Measurements from ENCODE around the gene LATS2. TPM values are rescaled to one million over a fixed set of nuclear protein-coding genes. Genes with fewer than 3 reads are reported as not detected.

The LATS2 gene
- total RNA-seq, 1 experiment from 2014 or later = 18.8 TPM

- no peak for DNase-seq (ENCODE audit: low read depth, low spot score)
- no TSS peak for BruUV-seq (replicated peaks)
- Histone ChIP-seq H3K9me2 (ENCODE audit: insufficient read depth) (no peaks in the 10 kb centered on the region), H3K27ac (ENCODE audit: low read depth, low read length) (no peak overlapping the region), H3K4me1 (ENCODE audit: control insufficient read depth in 1 of 2, insufficient read depth in 2 of 2, low read length in 2 of 2) (no peaks in the 10 kb centered on the region), H3K4me2 (ENCODE audit: low read length) (no peak overlapping the region), H4K20me1 (ENCODE audit: insufficient read depth) (no peaks in the 10 kb centered on the region), H3K27me3 (ENCODE audit: insufficient read depth, low read length) (no peaks in the 10 kb centered on the region), H3K9me3 (ENCODE audit: control insufficient read depth in 1 of 2, insufficient read depth in 1 of 2, low read depth in 1 of 2, low read length in 2 of 2) (no peaks in the 10 kb centered on the region), H3K4me3 (replicated peaks in 1 of 2; ENCODE audit: low read depth in 1 of 2, low read length in 2 of 2) (no peak overlapping the region), H3K9ac (ENCODE audit: low read length) (no peak overlapping the region), H2AFZ (ENCODE audit: low read depth, low read length, poor library complexity, severe bottlenecking) (no peak overlapping the region), H3K36me3 (ENCODE audit: control insufficient read depth in 1 of 2, insufficient read depth in 2 of 2, low read length in 2 of 2) (no peaks in the 10 kb centered on the region), H3K79me2 (ENCODE audit: insufficient read depth, low read length) (no peaks in the 10 kb centered on the region)
- TF ChIP-seq POLR2AphosphoS5 (IDR thresholded peaks at IDR 0.05; ENCODE audit: low read depth, low read length) (no peak), SRF (IDR thresholded peaks at IDR 0.05; ENCODE audit: low read depth) (no peak), EZH2 (IDR thresholded peaks at IDR 0.05) (no peak), CEBPB (IDR thresholded peaks at IDR 0.05; ENCODE audit: low read depth) (no peak), CTCF (IDR thresholded peaks at IDR 0.05 in 2 of 3, conservative IDR thresholded peaks at IDR 0.05 in 1 of 3; ENCODE audit: borderline replicate concordance in 1 of 3, insufficient read depth in 1 of 3, low read depth in 2 of 3, low read length in 2 of 3) (no peak), ZBTB33 (IDR thresholded peaks at IDR 0.05; ENCODE audit: extremely low read depth, insufficient replicate concordance, low read length) (no peak), JUND (IDR thresholded peaks at IDR 0.05) (no peak), ELF1 (IDR thresholded peaks at IDR 0.05; ENCODE audit: borderline replicate concordance, low read depth) (no peak)
- POLR2A ChIA-PET = no interaction called here
- intact Hi-C loops (cut with micrococcal nuclease) = no loop called here
- CTCF ChIA-PET = no interaction called here
- no peak for ATAC-seq
- RAD21 ChIA-PET (ENCODE audit: low non-redundant PET in 1 of 2, low total read pairs in 2 of 2, uncharacterized antibody in 2 of 2, unreplicated experiment in 2 of 2) = no interaction called here
These were observed 25.5 kb upstream of the LATS2 start for GRCh38 chr13:21086929-21087328.

Measured in HCT116 (cell line).